HG02981 (cell line): ENCODE results near the gene BABAM2.
"Not testable (repeated sequence)": the region's sequence is repeated elsewhere in the genome, so short reads cannot be mapped to it uniquely, and the experiment has no call there.

Experiments used
- ATAC-seq: cut with Tn5 transposase; IDR thresholded peaks from one replicate; pipeline ENCODE4 v1.9.1; 2021; ENCODE audit warnings: mild to moderate bottlenecking, moderate library complexity; ENCODE audit not compliant: unreplicated experiment

The BABAM2 gene

DNA sequence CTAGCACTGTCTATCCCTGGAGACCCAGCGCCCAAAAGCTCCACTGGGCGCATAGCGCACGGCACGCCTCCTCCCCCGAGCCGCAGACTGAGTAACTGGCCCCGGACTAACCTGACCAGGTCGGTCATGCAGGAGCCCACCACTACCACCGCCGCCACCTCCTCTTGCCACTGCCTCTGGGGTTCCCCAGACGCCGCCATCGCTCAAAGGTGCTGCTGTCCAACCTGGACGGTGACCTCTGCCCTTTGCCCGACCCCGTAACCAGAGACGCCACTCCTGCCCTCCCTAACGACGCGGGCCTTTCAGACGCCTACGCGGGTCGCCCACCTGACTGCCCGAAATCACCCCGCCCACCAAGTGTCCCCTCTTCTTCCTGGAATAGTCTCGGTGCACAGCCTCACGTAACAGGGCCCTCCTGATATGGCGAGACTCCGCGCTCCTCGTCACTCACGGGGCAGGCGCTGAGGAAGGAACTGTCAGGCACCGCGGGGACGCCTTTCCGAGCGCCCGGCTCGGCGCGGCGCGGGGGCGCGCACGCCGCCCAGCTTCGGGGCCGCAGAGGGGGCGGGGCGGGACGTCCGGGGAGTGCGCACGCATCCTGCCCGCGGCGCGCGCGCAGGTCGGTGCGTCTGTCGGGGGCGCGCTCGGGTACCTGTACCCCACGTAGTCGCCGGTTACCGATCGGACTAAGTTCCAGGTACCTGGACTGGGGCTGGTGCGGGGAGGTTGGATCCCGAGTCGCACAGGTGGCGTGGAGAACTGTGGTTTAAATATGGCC, at the start of gene BABAM2, which contains the start of gene RBKS:
Gene BABAM2 (plus strand): TSS at position 584 of the 778 bp plus-strand sequence. CDS start 3,828 bp downstream, outside the sequence.
Gene RBKS (minus strand): TSS at position 242 of the 778 bp plus-strand sequence. CDS start 42 bp downstream, at position 200.
- peak; percentile 65 for ATAC-seq

- no peak for ATAC-seq
Observed at GRCh38 chr2:27842894-27843293, 47.6 kb upstream of the BABAM2 start.

- no peak for ATAC-seq
Observed at GRCh38 chr2:27843992-27844391, 46.5 kb upstream of the BABAM2 start.

GRCh38 chr2:27844821-27845255, 45.7 kb upstream of the BABAM2 start:
- ATAC-seq, result no peak

GRCh38 chr2:27847333-27847732, 43.2 kb upstream of the BABAM2 start:
- ATAC-seq, result no peak

GRCh38 chr2:27849558-27850205, 40.8 kb upstream of the BABAM2 start:
- ATAC-seq, result no peak

DNA sequence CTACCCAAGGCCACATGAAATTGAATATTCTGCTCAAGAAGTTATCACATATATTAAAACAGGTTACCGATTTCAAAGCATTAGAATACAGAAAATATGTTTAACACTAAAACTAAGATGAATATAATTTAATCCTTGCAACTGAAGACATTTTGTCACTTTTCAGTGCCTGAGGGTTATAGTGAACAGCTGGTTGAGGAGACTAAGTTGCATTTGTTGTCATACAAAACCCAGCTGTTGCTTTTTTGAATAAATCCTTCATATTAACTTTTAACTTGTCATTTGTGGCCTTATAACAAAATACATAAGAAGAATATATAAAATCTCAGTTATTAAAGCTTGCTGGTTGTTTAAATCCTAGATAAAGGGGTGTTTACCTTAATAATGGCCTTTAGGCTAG, 37.8 kb upstream of the BABAM2 start:
- ATAC-seq, result no peak

GRCh38 chr2:27854229-27854862, 36.2 kb upstream of the BABAM2 start:
- no peak for ATAC-seq

- no peak for ATAC-seq
Observed at GRCh38 chr2:27855476-27855875, 35.1 kb upstream of the BABAM2 start.

DNA sequence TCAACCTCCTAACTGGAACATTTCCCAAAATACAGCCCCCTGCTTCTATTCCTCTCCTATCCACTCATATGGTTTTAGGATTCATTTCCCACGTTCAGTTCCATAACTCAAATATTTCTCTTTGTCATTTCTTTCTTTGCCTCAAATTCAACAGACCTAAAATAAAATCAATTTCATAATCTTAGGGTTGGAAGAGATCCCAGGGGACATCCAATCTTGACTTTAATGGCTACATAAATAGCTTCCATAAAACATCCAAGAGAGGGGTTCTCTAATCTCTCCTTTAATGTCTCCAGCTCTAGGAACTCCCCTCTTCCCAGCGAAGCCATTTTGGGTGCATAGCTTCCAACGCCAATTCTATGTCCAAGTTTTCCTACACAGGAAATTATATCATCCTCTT, 34.1 kb upstream of the BABAM2 start:
- ATAC-seq, result no peak

GRCh38 chr2:27856956-27857355, 33.6 kb upstream of the BABAM2 start:
- no peak for ATAC-seq

DNA sequence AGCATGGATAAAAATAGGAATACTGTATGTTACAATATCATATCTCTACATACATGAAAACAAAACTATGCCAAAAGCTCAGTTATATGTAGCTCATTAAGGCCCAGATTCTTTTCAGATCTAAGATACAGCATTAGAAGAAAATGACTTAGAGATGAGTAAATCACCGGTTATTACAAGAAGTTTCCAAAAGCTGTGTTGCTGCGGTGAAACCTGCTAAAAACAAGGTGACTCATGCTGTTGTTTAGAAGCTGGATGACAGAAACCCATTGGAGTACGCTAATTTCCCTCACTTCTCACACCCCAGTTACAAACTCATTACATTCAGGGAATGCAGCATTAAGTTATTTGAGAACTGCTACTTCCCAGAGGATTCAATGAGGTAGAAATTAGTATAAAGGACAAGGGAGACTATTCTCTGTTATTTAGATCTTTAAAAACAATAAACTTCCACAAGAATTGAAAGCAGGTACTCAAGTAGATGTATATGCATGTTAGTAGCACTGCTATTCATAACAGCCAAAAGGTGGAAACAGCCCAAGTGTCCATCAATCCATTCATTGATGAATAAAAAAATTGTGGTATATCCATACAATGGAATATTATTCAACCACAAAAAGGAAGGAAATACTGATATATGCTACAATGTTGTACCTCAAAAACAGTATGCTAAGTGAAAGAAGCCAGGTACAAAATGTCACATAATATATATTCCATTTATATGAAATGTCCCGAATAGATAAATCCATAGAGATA, 32.9 kb upstream of the BABAM2 start:
- ATAC-seq, result no peak

- ATAC-seq, result no peak
Observed at GRCh38 chr2:27860111-27860510, 30.4 kb upstream of the BABAM2 start.

DNA sequence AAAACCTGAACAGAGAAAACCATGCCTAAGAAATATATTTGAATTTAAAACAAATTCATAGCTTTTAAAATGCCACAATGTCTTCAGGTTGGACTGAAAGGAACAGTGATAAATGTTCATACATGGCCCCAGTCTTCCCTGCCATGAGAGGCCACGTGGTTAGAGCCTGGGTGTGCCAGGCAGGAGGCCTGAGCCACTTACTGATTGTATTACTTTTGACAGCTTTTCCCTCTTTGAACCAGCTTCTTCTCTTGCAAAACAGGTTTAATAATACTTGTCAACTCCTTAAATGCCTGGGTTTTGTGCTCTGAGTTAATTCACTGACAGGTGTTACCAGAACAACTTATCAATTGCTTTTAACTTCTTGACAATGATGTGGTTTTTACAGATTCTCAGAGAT, 27.4 kb upstream of the BABAM2 start:
- no peak for ATAC-seq

DNA sequence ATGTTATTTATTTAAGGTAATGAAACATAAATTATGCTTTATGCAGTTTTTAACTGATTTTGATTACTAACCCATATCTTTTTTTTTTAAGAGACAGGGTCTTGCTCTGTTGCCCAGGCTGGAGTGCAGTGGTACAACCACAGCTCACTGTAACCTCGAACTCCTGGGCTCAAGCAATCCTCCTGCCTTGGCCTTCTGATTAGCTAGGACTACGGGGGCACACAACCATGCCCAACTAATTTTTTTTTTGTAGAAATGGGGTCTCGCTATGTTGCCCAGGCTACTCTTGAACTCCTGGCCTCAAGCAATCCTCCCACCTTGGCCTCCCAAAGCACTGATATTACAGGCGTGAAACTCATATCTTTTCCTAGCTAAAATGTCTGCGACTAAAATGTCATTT, 26.6 kb upstream of the BABAM2 start:
- not testable (repeated sequence) for ATAC-seq

- ATAC-seq, result no peak
Observed at GRCh38 chr2:27866237-27866636, 24.3 kb upstream of the BABAM2 start.

DNA sequence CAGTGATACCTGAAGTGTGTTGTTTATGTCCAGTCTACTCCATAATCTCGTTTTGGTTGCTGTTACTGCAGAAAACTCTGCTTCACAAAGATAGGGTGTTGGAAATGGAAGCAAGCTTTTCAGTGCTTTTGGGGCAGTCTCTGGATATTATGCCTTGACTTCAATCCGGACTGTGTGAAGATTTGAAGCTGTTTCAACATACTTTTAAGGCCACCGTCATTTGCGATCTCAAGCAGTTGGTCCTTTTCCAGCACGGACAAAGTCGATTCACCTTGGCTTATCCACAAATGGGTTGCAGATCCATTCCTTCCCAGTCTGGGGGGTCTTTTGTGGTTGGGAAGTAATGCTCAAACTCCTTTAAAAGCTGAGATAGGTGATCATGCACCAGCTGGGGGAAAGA, 20.8 kb upstream of the BABAM2 start:
- no peak for ATAC-seq

DNA sequence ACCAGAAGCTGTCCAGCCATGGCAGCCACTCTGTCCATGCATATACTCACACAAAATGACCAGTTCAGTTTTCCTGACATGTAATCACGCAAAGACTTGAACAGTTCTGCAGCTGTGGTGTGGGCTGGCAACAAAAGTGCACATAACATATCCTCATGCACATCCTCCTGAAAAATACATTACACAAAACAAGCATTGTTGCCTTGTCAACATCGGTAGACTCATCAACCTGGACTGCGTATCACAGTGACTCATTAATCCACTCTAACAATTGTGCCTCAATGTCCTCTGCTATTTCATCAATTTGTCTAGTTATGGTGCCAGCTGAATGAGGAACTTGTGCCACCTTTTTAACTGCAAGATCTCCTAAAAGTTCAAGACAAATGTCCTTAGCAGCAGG, 19.8 kb upstream of the BABAM2 start:
- no peak for ATAC-seq

DNA sequence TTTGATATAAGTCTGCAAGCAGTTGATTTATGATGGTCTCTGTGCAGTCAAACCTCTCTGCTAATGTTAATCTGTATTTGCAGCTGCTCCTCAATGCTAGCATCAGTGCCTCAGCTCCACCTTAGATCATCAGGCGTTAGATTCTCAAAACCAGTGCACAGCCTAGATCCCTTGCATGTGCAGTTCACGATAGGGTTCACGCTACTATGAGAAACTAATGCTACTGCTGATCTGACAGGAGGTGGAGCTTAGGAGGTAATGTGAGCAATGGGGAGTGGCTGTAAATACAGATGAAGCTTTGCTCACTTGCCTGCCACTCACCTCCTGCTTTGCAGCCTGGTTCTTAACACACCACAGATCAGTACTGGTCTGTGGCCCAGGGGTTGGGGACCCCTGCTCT, 18.7 kb upstream of the BABAM2 start:
- no peak for ATAC-seq

- ATAC-seq, result no peak
Observed at GRCh38 chr2:27873091-27873490, 17.4 kb upstream of the BABAM2 start.
